PC-9 (cell line): ENCODE measurements around the gene ZC3H8.

Experiments
- EZH2 ChIP-seq: fragments of 200-600 bp; sonication (generic); IDR thresholded peaks from 2 replicates; pipeline ENCODE4 v1.8.0; 2017; ENCODE audit warnings: antibody characterized with exemption, low read depth
- TF ChIP-seq, protein P1 (sequence below): fragments of 200-600 bp; sonication (generic); conservative IDR thresholded peaks from 2 replicates; pipeline ENCODE4 v1.6.1; 2017; ENCODE audit warnings: mixed run types, antibody characterized with exemption, mild to moderate bottlenecking, moderate library complexity

- TF ChIP-seq EZH2, result no peak
- TF ChIP-seq, protein P1, sequence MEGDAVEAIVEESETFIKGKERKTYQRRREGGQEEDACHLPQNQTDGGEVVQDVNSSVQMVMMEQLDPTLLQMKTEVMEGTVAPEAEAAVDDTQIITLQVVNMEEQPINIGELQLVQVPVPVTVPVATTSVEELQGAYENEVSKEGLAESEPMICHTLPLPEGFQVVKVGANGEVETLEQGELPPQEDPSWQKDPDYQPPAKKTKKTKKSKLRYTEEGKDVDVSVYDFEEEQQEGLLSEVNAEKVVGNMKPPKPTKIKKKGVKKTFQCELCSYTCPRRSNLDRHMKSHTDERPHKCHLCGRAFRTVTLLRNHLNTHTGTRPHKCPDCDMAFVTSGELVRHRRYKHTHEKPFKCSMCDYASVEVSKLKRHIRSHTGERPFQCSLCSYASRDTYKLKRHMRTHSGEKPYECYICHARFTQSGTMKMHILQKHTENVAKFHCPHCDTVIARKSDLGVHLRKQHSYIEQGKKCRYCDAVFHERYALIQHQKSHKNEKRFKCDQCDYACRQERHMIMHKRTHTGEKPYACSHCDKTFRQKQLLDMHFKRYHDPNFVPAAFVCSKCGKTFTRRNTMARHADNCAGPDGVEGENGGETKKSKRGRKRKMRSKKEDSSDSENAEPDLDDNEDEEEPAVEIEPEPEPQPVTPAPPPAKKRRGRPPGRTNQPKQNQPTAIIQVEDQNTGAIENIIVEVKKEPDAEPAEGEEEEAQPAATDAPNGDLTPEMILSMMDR, result no peak
These were observed 39.0 kb upstream of the ZC3H8 start for GRCh38 chr2:112293636-112294401.
